IMR-90 (cell line): ENCODE data around the gene GSTP1. TPM values are rescaled to one million over a fixed set of nuclear protein-coding genes. Genes with fewer than 3 reads are reported as not detected.

Experiments used
- ATAC-seq: fragments of 200-7000 bp; cut with Tn5 transposase; 2 replicates; pipeline ENCODE4 v1.9.1; 2020; ENCODE audit warnings: low read depth, mild to moderate bottlenecking, moderate library complexity
- BruUV-seq: library from RNA; stranded (reverse); fragments of 400-500 nt; replicated peaks from 2 replicates; lab custom pipeline; 2021; lab: Mats Ljungman, UMichigan
- CTCF ChIA-PET: fragments of 300-600 bp; formaldehyde crosslinking; extraction: SDS; loops from one replicate; lab custom pipeline; 2021; ENCODE audit warnings: antibody characterized with exemption; lab: Yijun Ruan, JAX
- POLR2A ChIA-PET: fragments of 300-600 bp; sonication (Branson Sonifier 250); formaldehyde crosslinking; loops from one replicate; lab custom pipeline; 2022; ENCODE audit warnings: antibody characterized with exemption; ENCODE audit not compliant: unreplicated experiment; lab: Charles Lee
- DNase-seq: peaks from one replicate; pipeline ENCODE4 v3.0.0; 2013
- H2AFZ ChIP-seq: replicated peaks from 2 replicates; pipeline ENCODE3; 2013; ENCODE audit warnings: low read length, mild to moderate bottlenecking; ENCODE audit not compliant: poor library complexity
- H2AK5ac ChIP-seq: 2 replicates; pipeline ENCODE4 v1.6.1; 2013; ENCODE audit warnings: low read depth, low read length, inconsistent platforms
- H2AK9ac ChIP-seq: replicated peaks from 2 replicates; pipeline ENCODE3; 2013; ENCODE audit warnings: mild to moderate bottlenecking, low read depth, low read length, moderate library complexity; ENCODE audit not compliant: poor library complexity
- H2BK120ac ChIP-seq: 2 replicates; pipeline ENCODE4 v1.6.1; 2013; ENCODE audit warnings: low read depth, low read length, inconsistent platforms
- H2BK15ac ChIP-seq: 3 replicates; pipeline ENCODE4 v1.6.1; 2013; ENCODE audit warnings: low read depth, low read length, inconsistent platforms
- H2BK20ac ChIP-seq: 2 replicates; pipeline ENCODE4 v1.6.1; 2013; ENCODE audit warnings: low read depth, mild to moderate bottlenecking, inconsistent platforms, low read length, moderate library complexity
- H2BK5ac ChIP-seq: 2 replicates; pipeline ENCODE4 v1.6.1; 2013; ENCODE audit warnings: mild to moderate bottlenecking, low read depth, low read length, inconsistent platforms; ENCODE audit not compliant: poor library complexity, severe bottlenecking
- H3K14ac ChIP-seq: replicated peaks from 2 replicates; pipeline ENCODE4 v1.6.1; 2013; ENCODE audit warnings: low read depth, low read length, inconsistent platforms
- H3K18ac ChIP-seq: 2 replicates; pipeline ENCODE4 v1.6.1; 2013; ENCODE audit warnings: low read depth, low read length, control low read depth
- H3K23ac ChIP-seq: 2 replicates; pipeline ENCODE4 v1.6.1; 2013; ENCODE audit warnings: low read depth, low read length, inconsistent platforms
- H3K27ac ChIP-seq: 2 replicates; pipeline ENCODE4 v1.5.1; 2013; ENCODE audit warnings: mild to moderate bottlenecking, control low read depth, low read length; ENCODE audit not compliant: insufficient read depth
- H3K27me3 ChIP-seq: 2 replicates; pipeline ENCODE4 v1.6.1; 2013; ENCODE audit warnings: low read length; ENCODE audit not compliant: control insufficient read depth, insufficient read depth
- H3K36me3 ChIP-seq: 2 replicates; pipeline ENCODE4 v1.6.1; 2013; ENCODE audit warnings: low read length, mixed read lengths; ENCODE audit not compliant: control insufficient read depth, insufficient read depth
- H3K4ac ChIP-seq: 2 replicates; pipeline ENCODE4 v1.6.1; 2013; ENCODE audit warnings: low read depth, low read length, inconsistent platforms
- H3K4me1 ChIP-seq: 2 replicates; pipeline ENCODE4 v1.6.1; 2013; ENCODE audit warnings: low read length, mixed read lengths; ENCODE audit not compliant: control insufficient read depth, insufficient read depth
- H3K4me2 ChIP-seq: 2 replicates; pipeline ENCODE4 v1.6.1; 2013; ENCODE audit warnings: low read depth, mild to moderate bottlenecking, control low read depth, low read length, moderate library complexity
- H3K4me3 ChIP-seq: 2 replicates; pipeline ENCODE4 v1.5.1; 2013; ENCODE audit warnings: low read depth, mild to moderate bottlenecking, control low read depth, low read length, moderate library complexity; ENCODE audit not compliant: insufficient read depth
- H3K56ac ChIP-seq: 2 replicates; pipeline ENCODE4 v1.6.1; 2013; ENCODE audit warnings: low read length, inconsistent platforms; ENCODE audit not compliant: insufficient read depth; ENCODE audit errors: extremely low read depth
- H3K79me1 ChIP-seq, 2 experiments: 2 replicates each; pipeline ENCODE4 v1.6.1; 2013; ENCODE audit warnings: low read length in 2 of 2, inconsistent platforms in 1 of 2, low read depth in 1 of 2
- H3K9ac ChIP-seq: 2 replicates; pipeline ENCODE4 v1.6.1; 2013; ENCODE audit warnings: low read depth, low read length, control low read depth
- H3K9me1 ChIP-seq: 2 replicates; pipeline ENCODE4 v1.6.1; 2013; ENCODE audit warnings: low read length, inconsistent platforms; ENCODE audit not compliant: insufficient read depth
- H3K9me3 ChIP-seq: 2 replicates; pipeline ENCODE4 v1.6.1; 2013; ENCODE audit warnings: low read length; ENCODE audit not compliant: control insufficient read depth, insufficient read depth
- H4K20me1 ChIP-seq: 2 replicates; pipeline ENCODE4 v1.6.1; 2013; ENCODE audit warnings: low read length, inconsistent platforms; ENCODE audit not compliant: insufficient read depth
- H4K5ac ChIP-seq: 2 replicates; pipeline ENCODE4 v1.6.1; 2013; ENCODE audit warnings: mild to moderate bottlenecking, low read depth, low read length, control low read depth
- H4K8ac ChIP-seq, 2 experiments: 2 replicates each; pipeline ENCODE4 v1.6.1; 2013; ENCODE audit warnings: low read depth in 2 of 2, low read length in 2 of 2, control low read depth in 1 of 2, inconsistent platforms in 1 of 2
- H4K91ac ChIP-seq: 2 replicates; pipeline ENCODE4 v1.6.1; 2013; ENCODE audit warnings: low read depth, low read length, inconsistent platforms; ENCODE audit not compliant: insufficient read depth
- BHLHE40 ChIP-seq: fragments of 150-350 bp; IDR thresholded peaks from 2 replicates; pipeline ENCODE4 v1.6.1; 2016; ENCODE audit warnings: mild to moderate bottlenecking, low read depth, low read length
- CTCF ChIP-seq: conservative IDR thresholded peaks from 2 replicates; pipeline ENCODE4 v1.5.1; 2012; ENCODE audit warnings: mild to moderate bottlenecking, low read depth, low read length, improper control_type of control experiment
- MAFK ChIP-seq: IDR thresholded peaks from 2 replicates; pipeline ENCODE4 v1.6.1; 2012; ENCODE audit warnings: low read depth, low read length, improper control_type of control experiment
- MAZ ChIP-seq: IDR thresholded peaks from 2 replicates; pipeline ENCODE4 v1.6.1; 2012; ENCODE audit warnings: low read depth, mild to moderate bottlenecking, low read length, improper control_type of control experiment, moderate library complexity, borderline replicate concordance
- NFE2L2 ChIP-seq: fragments of 150-350 bp; IDR thresholded peaks from 2 replicates; pipeline ENCODE4 v1.6.1; 2016; ENCODE audit warnings: low read depth, mild to moderate bottlenecking, low read length
- RFX5 ChIP-seq: IDR thresholded peaks from 2 replicates; pipeline ENCODE4 v1.8.0; 2012; ENCODE audit warnings: low read depth, mild to moderate bottlenecking, low read length, moderate library complexity
- SMC3 ChIP-seq: fragments of 150-350 bp; IDR thresholded peaks from 2 replicates; pipeline ENCODE4 v1.6.1; 2016; ENCODE audit warnings: low read depth, mild to moderate bottlenecking, antibody characterized with exemption, low read length, moderate library complexity
- WGBS, 2 experiments: methylation state at CpG; one replicate each; pipeline versions ENCODE4 v1.1.5 to v1.1.7; 2013; ENCODE audit warnings: missing lambda C conversion rate in 2 of 2; ENCODE audit not compliant: insufficient read length in 1 of 2; ENCODE audit errors: extremely low coverage in 2 of 2; 5-methylcytosine and 5-hydroxymethylcytosine counted together
- dilution Hi-C: fragments of 300-500 bp; cut with HindIII; formaldehyde crosslinking; loops from one replicate; pipeline ENCODE4 v1.14.3; 2018; ENCODE audit warnings: low sequenced_read_pairs; ENCODE audit not compliant: unreplicated experiment
- in situ Hi-C: fragments of 300-500 bp; cut with MboI; formaldehyde crosslinking; loops from 3 replicates; pipeline ENCODE4 v1.14.3; 2019; ENCODE audit warnings: low sequenced_read_pairs, inconsistent platforms, mixed read lengths
- intact Hi-C: fragments of 100-400 bp; cut with micrococcal nuclease; formaldehyde crosslinking; loops from 2 replicates; pipeline ENCODE4 v1.10.0; 2022
- polyA plus RNA-seq, 3 experiments: library from polyadenylated mRNA; depleted of rRNA; stranded (reverse); fragments of >200 nt; gene quantifications; 2 replicates each; pipeline ENCODE4 v1.2.3, GENCODE V29; 2012; ENCODE audit warnings: low replicate concordance in 1 of 3
- total RNA-seq: library from RNA; depleted of rRNA; stranded (reverse); fragments of >200 nt; gene quantifications from 2 replicates; pipeline ENCODE4 v1.2.3, GENCODE V29; 2012
- TF ChIP-seq, protein P1 (sequence below): fragments of 150-350 bp; IDR thresholded peaks from 2 replicates; pipeline ENCODE4 v1.6.1; 2016; ENCODE audit warnings: low read depth, mild to moderate bottlenecking, low read length, moderate library complexity, borderline replicate concordance

Gene GSTP1
- total and polyA plus RNA-seq, 2 of the 4 experiments (the other 2 are of a cell fraction): 947 to 1,539 TPM

DNA sequence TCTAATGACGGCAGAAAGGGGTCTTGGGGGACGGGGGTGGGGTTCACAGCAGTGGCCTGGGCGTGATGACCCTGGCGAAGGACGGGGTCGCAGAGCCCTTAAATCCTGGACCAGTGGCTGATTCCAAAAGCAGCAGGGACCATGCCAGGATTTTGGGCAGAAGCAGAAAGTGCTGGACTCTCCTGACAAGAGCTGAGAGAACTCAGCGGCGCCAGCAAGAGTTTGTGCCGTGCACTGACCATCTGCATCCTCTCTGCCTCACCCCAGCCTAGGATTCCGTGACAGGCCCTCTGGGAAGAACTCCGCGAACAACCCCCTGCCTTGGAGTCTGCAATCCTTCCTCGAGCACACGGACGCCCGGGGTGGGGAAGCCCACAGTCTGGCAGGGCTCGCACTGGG lies 22.5 kb downstream of the GSTP1 start:
- ATAC-seq: peak; percentile 55
- Histone ChIP-seq H3K4me3 (peak overlapping the region; percentile 91), H3K4me2 (peak overlapping the region; percentile 89), H3K9me3 (0 out of 2 replicates have a peak, but pooled peaks cover 4% of the 10 kb centered on the region), H4K5ac (peak overlapping the region; percentile 71), H3K4me1 (peaks cover 6% of the 10 kb centered on the region; the same call in 1 of the 2 replicates), H2BK15ac (no peak overlapping the region), H3K27me3 (peaks cover 2% of the 10 kb centered on the region; the same call in 1 of the 2 replicates), H2BK5ac (no peak overlapping the region), H3K14ac (peak overlapping the region; percentile 23), H2AK5ac (peak overlapping the region; percentile 33; the same call in 1 of the 2 replicates), H3K4ac (peak overlapping the region; percentile 34), H4K91ac (peak overlapping the region; percentile 50; the same call in 1 of the 2 replicates), H2AK9ac (peak overlapping the region; percentile 93), H3K27ac (peak overlapping the region; percentile 25; the same call in 1 of the 2 replicates), H3K9me1 (no peaks in the 10 kb centered on the region), H3K23ac (no peak overlapping the region), H3K9ac (peak overlapping the region; percentile 62), H3K79me1 (peaks cover 18 to 22% of the 10 kb centered on the region in 2 experiments), H3K18ac (no peak overlapping the region), H4K8ac (peak overlapping the region; percentile 80 to 93), H3K36me3 (peaks cover 18% of the 10 kb centered on the region), H3K56ac (no peak overlapping the region), H4K20me1 (no peaks in the 10 kb centered on the region), H2BK20ac (no peak overlapping the region), H2BK120ac (no peak overlapping the region), H2AFZ (peak overlapping the region; percentile 96)
- CTCF ChIA-PET: no interaction called here
- intact Hi-C loops: no loop called here
- dilution Hi-C loops: no loop called here
- TF ChIP-seq, protein P1, sequence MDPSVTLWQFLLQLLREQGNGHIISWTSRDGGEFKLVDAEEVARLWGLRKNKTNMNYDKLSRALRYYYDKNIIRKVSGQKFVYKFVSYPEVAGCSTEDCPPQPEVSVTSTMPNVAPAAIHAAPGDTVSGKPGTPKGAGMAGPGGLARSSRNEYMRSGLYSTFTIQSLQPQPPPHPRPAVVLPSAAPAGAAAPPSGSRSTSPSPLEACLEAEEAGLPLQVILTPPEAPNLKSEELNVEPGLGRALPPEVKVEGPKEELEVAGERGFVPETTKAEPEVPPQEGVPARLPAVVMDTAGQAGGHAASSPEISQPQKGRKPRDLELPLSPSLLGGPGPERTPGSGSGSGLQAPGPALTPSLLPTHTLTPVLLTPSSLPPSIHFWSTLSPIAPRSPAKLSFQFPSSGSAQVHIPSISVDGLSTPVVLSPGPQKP: no peak
- TF ChIP-seq MAFK (no peak), NFE2L2 (no peak), MAZ (no peak), BHLHE40 (no peak), CTCF (no peak), RFX5 (no peak), SMC3 (no peak)
- POLR2A ChIA-PET: no interaction called here
- 30% methylated on average over 2 of the region's 17 CpGs; no CpG with 5 or more reads in 1 of the 2 experiments for WGBS, 2 experiments
- in situ Hi-C loops: no loop called here
- DNase-seq: peak; percentile 41
- BruUV-seq: no TSS peak
